ENCODE results near the gene GNB2.
A peak's percentile ranks its signal among the peaks of the same experiment; 100 is the strongest.
"Not testable (repeated sequence)": the region's sequence is repeated elsewhere in the genome, so short reads cannot be mapped to it uniquely, and the experiment has no call there.

The GNB2 gene

GRCh38 chr7:100692578-100692961 lies 19.0 kb downstream of the GNB2 start:
- H3K4me3 ChIP-seq: peak overlapping the region; percentile 82 to 97
- no peaks in the 10 kb centered on the region for H3K27me3 ChIP-seq
- H3K4me1 ChIP-seq: peaks cover 0 to 56% (median 46%) of the 10 kb centered on the region in 4 donors
- H3K27ac ChIP-seq: peak overlapping the region in 1 of 2 donors; percentile 79
- no peaks in the 10 kb centered on the region for H3K9me3 ChIP-seq
- no peak for DNase-seq
- H3K36me3 ChIP-seq: peaks cover 6 to 21% (median 20%) of the 10 kb centered on the region in 3 donors
- TF ChIP-seq, protein P1, sequence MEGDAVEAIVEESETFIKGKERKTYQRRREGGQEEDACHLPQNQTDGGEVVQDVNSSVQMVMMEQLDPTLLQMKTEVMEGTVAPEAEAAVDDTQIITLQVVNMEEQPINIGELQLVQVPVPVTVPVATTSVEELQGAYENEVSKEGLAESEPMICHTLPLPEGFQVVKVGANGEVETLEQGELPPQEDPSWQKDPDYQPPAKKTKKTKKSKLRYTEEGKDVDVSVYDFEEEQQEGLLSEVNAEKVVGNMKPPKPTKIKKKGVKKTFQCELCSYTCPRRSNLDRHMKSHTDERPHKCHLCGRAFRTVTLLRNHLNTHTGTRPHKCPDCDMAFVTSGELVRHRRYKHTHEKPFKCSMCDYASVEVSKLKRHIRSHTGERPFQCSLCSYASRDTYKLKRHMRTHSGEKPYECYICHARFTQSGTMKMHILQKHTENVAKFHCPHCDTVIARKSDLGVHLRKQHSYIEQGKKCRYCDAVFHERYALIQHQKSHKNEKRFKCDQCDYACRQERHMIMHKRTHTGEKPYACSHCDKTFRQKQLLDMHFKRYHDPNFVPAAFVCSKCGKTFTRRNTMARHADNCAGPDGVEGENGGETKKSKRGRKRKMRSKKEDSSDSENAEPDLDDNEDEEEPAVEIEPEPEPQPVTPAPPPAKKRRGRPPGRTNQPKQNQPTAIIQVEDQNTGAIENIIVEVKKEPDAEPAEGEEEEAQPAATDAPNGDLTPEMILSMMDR (IDR thresholded peaks at IDR 0.05): no peak
- intact Hi-C loops (cut with DNase I; ENCODE audit: low total_unique reads): loop anchor here (5.0 kb wide), 2 partner anchors 130 to 210 kb away; partner anchors contain the start of gene NYAP1

DNA sequence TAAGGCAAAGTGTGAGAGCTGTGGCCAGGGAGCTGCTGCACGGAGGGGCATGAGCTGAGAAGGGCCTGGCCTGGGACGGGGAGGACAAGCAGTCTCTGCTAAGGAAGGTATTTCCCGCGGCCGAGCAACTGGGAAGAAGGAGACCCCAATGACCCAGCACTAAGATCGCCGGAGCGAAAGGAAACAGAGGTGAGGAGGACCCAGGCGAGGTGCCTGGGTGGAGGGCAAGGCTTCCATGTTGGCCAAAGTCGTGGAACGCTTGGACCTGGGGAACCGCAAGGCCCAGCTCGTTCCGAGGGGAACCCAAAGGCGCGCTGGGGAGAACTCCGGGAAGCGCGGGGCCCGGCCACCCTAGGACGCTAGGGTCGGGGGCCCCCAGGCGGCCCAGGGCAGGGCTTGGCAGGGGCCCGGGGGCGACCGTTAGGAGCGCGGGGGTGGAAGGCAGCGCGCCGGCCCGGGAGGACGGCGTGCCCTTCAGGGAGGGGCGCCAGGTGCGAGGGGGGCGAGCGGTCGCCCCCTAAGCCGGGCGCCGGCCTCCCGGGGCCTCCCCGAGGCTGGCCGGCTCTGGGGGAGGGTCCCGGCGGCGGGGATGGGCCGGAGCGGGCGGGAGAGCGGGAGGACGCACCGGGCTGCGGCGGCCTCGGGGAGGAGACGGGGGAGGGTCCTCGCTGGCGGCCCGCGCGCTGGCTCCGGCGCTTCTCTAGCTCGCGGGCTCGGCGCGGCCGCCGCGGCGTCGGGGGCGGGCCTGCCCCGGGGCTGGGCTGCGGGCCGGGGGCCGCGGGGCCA lies 20.0 kb downstream of the GNB2 start:
- no peaks in the 10 kb centered on the region for H3K9me3 ChIP-seq
- TF ChIP-seq, protein P1 (IDR thresholded peaks at IDR 0.05): no peak
- DNase-seq: no peak
- intact Hi-C loops (cut with DNase I; ENCODE audit: low total_unique reads): loop anchor here (5.0 kb wide), 2 partner anchors 131 to 211 kb away; partner anchors contain the start of gene NYAP1
- no peaks in the 10 kb centered on the region for H3K27me3 ChIP-seq
- H3K36me3 ChIP-seq: peaks cover 0 to 11% (median 11%) of the 10 kb centered on the region in 3 donors
- H3K4me3 ChIP-seq: peak overlapping the region; percentile 82 to 97
- peaks cover 0 to 49% (median 41%) of the 10 kb centered on the region in 4 donors for H3K4me1 ChIP-seq
- H3K27ac ChIP-seq: peak overlapping the region; percentile 79 to 80

- H3K4me1 ChIP-seq: peaks cover 0 to 45% (median 37%) of the 10 kb centered on the region in 4 donors
- H3K27me3 ChIP-seq: no peaks in the 10 kb centered on the region
- TF ChIP-seq, protein P1 (IDR thresholded peaks at IDR 0.05): no peak
- H3K4me3 ChIP-seq: peak within 1 kb of the TSS; percentile 82 to 97
- no peaks in the 10 kb centered on the region for H3K9me3 ChIP-seq
- peak; percentile 70 to 84 for DNase-seq
- intact Hi-C loops (cut with DNase I; ENCODE audit: low total_unique reads): loop anchor here (5.0 kb wide), 2 partner anchors 132 to 212 kb away; partner anchors contain the start of gene NYAP1
- peak within 1 kb of the TSS; percentile 79 to 80 for H3K27ac ChIP-seq
- H3K36me3 ChIP-seq: peaks cover 0 to 5% (median 4%) of the 10 kb centered on the region in 3 donors
Observed at GRCh38 chr7:100694098-100694745, 20.7 kb downstream of the GNB2 start, which contains the start of gene GIGYF1. Gene GIGYF1 (minus strand): TSS chr7:100694250. CDS start chr7:100688238, 6,012 bp downstream.

GRCh38 chr7:100696123-100696521 lies 22.6 kb downstream of the GNB2 start:
- TF ChIP-seq, protein P1 (IDR thresholded peaks at IDR 0.05): no peak
- H3K4me3 ChIP-seq: no peak overlapping the region
- no peak for DNase-seq

GRCh38 chr7:100699018-100699417 lies 25.5 kb downstream of the GNB2 start:
- intact Hi-C loops (cut with DNase I; ENCODE audit: low total_unique reads): no loop called here
- TF ChIP-seq, protein P1 (IDR thresholded peaks at IDR 0.05): no peak

More at GRCh38 chr7:100696123-100696521, 22.6 kb downstream of the GNB2 start:
- H3K27me3 ChIP-seq: peaks cover 0 to 5% of the 10 kb centered on the region in 2 donors
- intact Hi-C loops (cut with DNase I; ENCODE audit: low total_unique reads): no loop called here
- H3K27ac ChIP-seq: no peak overlapping the region
- H3K36me3 ChIP-seq: no peaks in the 10 kb centered on the region
- H3K4me1 ChIP-seq: peaks cover 0 to 26% (median 19%) of the 10 kb centered on the region in 4 donors
- H3K9me3 ChIP-seq: no peaks in the 10 kb centered on the region

GRCh38 chr7:100701089-100701488 lies 27.5 kb downstream of the GNB2 start:
- H3K4me1 ChIP-seq; H3K27me3 ChIP-seq; intact Hi-C loops (cut with DNase I; ENCODE audit: low total_unique reads); H3K36me3 ChIP-seq; DNase-seq; H3K27ac ChIP-seq; H3K9me3 ChIP-seq; H3K4me3 ChIP-seq: not testable (repeated sequence)

More at GRCh38 chr7:100699018-100699417, 25.5 kb downstream of the GNB2 start:
- Histone ChIP-seq H3K9me3 (no peaks in the 10 kb centered on the region), H3K36me3 (no peaks in the 10 kb centered on the region), H3K27me3 (peaks cover 0 to 5% of the 10 kb centered on the region in 2 donors), H3K4me1 (peaks cover 0 to 6% (median 0%) of the 10 kb centered on the region in 4 donors), H3K27ac (no peak overlapping the region), H3K4me3 (no peak overlapping the region)
- DNase-seq: no peak

All from tibial artery (tissue), 4 donors.